Smooth muscle cell (in vitro differentiated cells): Measurements from ENCODE around the gene P2RX6. TPM values are rescaled to one million over a fixed set of nuclear protein-coding genes. Genes with fewer than 3 reads are reported as not detected.

Source experiments
- DNase-seq: peaks from one replicate; lab custom pipeline; 2025; ENCODE audit not compliant: unreplicated experiment; lab: John Stamatoyannopoulos, UW
- H2AFZ ChIP-seq: fragments of 200-600 bp; sonication (generic); 2 replicates; pipeline ENCODE4 v1.6.0; 2016; ENCODE audit warnings: antibody characterized with exemption, low read depth, mild to moderate bottlenecking
- H3F3A ChIP-seq: fragments of 200-600 bp; sonication (generic); 2 replicates; pipeline ENCODE4 v1.6.0; 2017; ENCODE audit warnings: antibody characterized with exemption, low read depth
- H3K27ac ChIP-seq: fragments of 200-600 bp; sonication (generic); 2 replicates; pipeline ENCODE4 v1.5.1; 2016; ENCODE audit warnings: low read depth, mild to moderate bottlenecking
- H3K27me3 ChIP-seq: fragments of 200-600 bp; sonication (generic); 2 replicates; pipeline ENCODE4 v1.6.1; 2016; ENCODE audit warnings: low read depth, mild to moderate bottlenecking
- H3K36me3 ChIP-seq: fragments of 200-600 bp; sonication (generic); 2 replicates; pipeline ENCODE4 v1.5.1; 2016; ENCODE audit warnings: low read depth
- H3K4me1 ChIP-seq: fragments of 200-600 bp; sonication (generic); 2 replicates; pipeline ENCODE4 v1.5.1; 2016; ENCODE audit warnings: low read depth
- H3K4me2 ChIP-seq: fragments of 200-600 bp; sonication (generic); 2 replicates; pipeline ENCODE4 v1.6.0; 2016; ENCODE audit warnings: mild to moderate bottlenecking
- H3K4me3 ChIP-seq: fragments of 200-600 bp; sonication (generic); 2 replicates; pipeline ENCODE4 v1.5.1; 2016; ENCODE audit warnings: mild to moderate bottlenecking
- H3K79me2 ChIP-seq: fragments of 200-600 bp; sonication (generic); 2 replicates; pipeline ENCODE4 v1.6.0; 2016; ENCODE audit warnings: low read depth, mild to moderate bottlenecking
- H3K9ac ChIP-seq: fragments of 200-600 bp; sonication (generic); 2 replicates; pipeline ENCODE4 v1.6.0; 2016; ENCODE audit warnings: low read depth
- H3K9me3 ChIP-seq: fragments of 200-600 bp; sonication (generic); replicated peaks from 2 replicates; pipeline ENCODE4 v1.5.1; 2016; ENCODE audit warnings: low read depth
- H4K20me1 ChIP-seq: fragments of 200-600 bp; sonication (generic); 2 replicates; pipeline ENCODE4 v1.6.0; 2016; ENCODE audit warnings: low read depth
- WGBS: methylation state at CpG from one replicate; pipeline ENCODE4 v1.1.7; 2016; ENCODE audit warnings: low lambda C conversion rate; 5-methylcytosine and 5-hydroxymethylcytosine counted together
- polyA plus RNA-seq: library from polyadenylated mRNA; unstranded; fragments of >200 nt; fragmentation: Nextera tagmentation; extraction: Ambion mirVana; gene quantifications from 2 replicates; pipeline ENCODE4 v1.2.1, GENCODE V29; 2016
- total RNA-seq: library from RNA; depleted of rRNA; stranded (reverse); fragments of >200 nt; gene quantifications from 2 replicates; pipeline ENCODE4 v1.2.3, GENCODE V29; 2014
- TF ChIP-seq, protein P1 (sequence below): fragments of 200-600 bp; sonication (generic); IDR thresholded peaks from 2 replicates; pipeline ENCODE4 v1.5.1; 2017; ENCODE audit warnings: borderline replicate concordance, mild to moderate bottlenecking, antibody characterized with exemption; ENCODE audit not compliant: insufficient read depth, poor library complexity, severe bottlenecking

P2RX6 gene
- total and polyA plus RNA-seq, 2 experiments from 2014 or later: 0.13 to 1.2 TPM

GRCh38 chr22:20985720-20986119, 29.2 kb upstream of the P2RX6 start:
- H3F3A ChIP-seq: no peaks in the 10 kb centered on the region
- H3K4me1 ChIP-seq: peaks cover 14% of the 10 kb centered on the region
- TF ChIP-seq, protein P1, sequence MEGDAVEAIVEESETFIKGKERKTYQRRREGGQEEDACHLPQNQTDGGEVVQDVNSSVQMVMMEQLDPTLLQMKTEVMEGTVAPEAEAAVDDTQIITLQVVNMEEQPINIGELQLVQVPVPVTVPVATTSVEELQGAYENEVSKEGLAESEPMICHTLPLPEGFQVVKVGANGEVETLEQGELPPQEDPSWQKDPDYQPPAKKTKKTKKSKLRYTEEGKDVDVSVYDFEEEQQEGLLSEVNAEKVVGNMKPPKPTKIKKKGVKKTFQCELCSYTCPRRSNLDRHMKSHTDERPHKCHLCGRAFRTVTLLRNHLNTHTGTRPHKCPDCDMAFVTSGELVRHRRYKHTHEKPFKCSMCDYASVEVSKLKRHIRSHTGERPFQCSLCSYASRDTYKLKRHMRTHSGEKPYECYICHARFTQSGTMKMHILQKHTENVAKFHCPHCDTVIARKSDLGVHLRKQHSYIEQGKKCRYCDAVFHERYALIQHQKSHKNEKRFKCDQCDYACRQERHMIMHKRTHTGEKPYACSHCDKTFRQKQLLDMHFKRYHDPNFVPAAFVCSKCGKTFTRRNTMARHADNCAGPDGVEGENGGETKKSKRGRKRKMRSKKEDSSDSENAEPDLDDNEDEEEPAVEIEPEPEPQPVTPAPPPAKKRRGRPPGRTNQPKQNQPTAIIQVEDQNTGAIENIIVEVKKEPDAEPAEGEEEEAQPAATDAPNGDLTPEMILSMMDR: no peak
- H3K4me2 ChIP-seq: no peak overlapping the region
- peaks cover 18% of the 10 kb centered on the region for H3K79me2 ChIP-seq
- no peak overlapping the region for H2AFZ ChIP-seq
- H3K27me3 ChIP-seq: no peaks in the 10 kb centered on the region
- no peaks in the 10 kb centered on the region for H3K36me3 ChIP-seq
- H4K20me1 ChIP-seq: no peaks in the 10 kb centered on the region
- H3K27ac ChIP-seq: no peak overlapping the region
- no peaks in the 10 kb centered on the region for H3K9me3 ChIP-seq
- H3K9ac ChIP-seq: no peak overlapping the region
- no peak overlapping the region for H3K4me3 ChIP-seq
- DNase-seq: no peak
- 95% methylated on average over 7 of the region's 7 CpGs for WGBS

- no peak for DNase-seq
- no peak overlapping the region for H3K9ac ChIP-seq
- no peaks in the 10 kb centered on the region for H3K36me3 ChIP-seq
- TF ChIP-seq, protein P1: no peak
- H3K4me2 ChIP-seq: no peak overlapping the region
- no peak overlapping the region for H3K27ac ChIP-seq
- no peaks in the 10 kb centered on the region for H3F3A ChIP-seq
- peaks cover 18% of the 10 kb centered on the region for H3K79me2 ChIP-seq
- no peaks in the 10 kb centered on the region for H3K9me3 ChIP-seq
- H3K27me3 ChIP-seq: no peaks in the 10 kb centered on the region
- H2AFZ ChIP-seq: no peak overlapping the region
- H3K4me1 ChIP-seq: peaks cover 8% of the 10 kb centered on the region
- H4K20me1 ChIP-seq: no peaks in the 10 kb centered on the region
- 93% methylated on average over 1 of the region's 1 CpG for WGBS
- H3K4me3 ChIP-seq: no peak overlapping the region
Measured at GRCh38 chr22:20986365-20986764, 28.6 kb upstream of the P2RX6 start.

DNA sequence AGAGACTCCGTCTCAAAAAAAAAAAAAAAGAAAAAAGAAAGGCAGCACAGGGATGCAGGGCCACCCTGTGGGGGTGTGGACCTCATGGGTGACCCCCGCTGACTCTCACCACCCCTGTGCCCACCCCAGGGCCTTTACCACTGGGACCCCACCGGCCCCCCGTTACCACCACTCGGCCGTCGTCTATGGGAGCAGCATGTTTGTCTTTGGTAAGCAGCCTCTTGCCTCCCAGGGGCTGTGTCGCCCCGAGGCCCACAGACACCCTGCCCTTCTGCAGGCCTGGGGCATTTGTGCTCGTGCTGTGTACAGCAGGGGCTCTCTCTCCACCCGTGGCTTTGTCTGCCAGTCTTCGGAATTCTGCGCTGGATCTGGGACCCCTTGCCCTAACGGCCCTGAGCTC, 27.6 kb upstream of the P2RX6 start:
- Histone ChIP-seq H3K9ac (no peak overlapping the region), H3K4me3 (no peak overlapping the region), H4K20me1 (no peaks in the 10 kb centered on the region), H3K27me3 (no peaks in the 10 kb centered on the region), H2AFZ (no peak overlapping the region), H3K79me2 (peaks cover 16% of the 10 kb centered on the region), H3K27ac (no peak overlapping the region), H3K36me3 (no peaks in the 10 kb centered on the region), H3K4me2 (no peak overlapping the region), H3K9me3 (no peaks in the 10 kb centered on the region), H3K4me1 (peaks cover 6% of the 10 kb centered on the region), H3F3A (no peaks in the 10 kb centered on the region)
- no peak for DNase-seq
- TF ChIP-seq, protein P1: no peak
- 98% methylated on average over 13 of the region's 14 CpGs for WGBS

DNA sequence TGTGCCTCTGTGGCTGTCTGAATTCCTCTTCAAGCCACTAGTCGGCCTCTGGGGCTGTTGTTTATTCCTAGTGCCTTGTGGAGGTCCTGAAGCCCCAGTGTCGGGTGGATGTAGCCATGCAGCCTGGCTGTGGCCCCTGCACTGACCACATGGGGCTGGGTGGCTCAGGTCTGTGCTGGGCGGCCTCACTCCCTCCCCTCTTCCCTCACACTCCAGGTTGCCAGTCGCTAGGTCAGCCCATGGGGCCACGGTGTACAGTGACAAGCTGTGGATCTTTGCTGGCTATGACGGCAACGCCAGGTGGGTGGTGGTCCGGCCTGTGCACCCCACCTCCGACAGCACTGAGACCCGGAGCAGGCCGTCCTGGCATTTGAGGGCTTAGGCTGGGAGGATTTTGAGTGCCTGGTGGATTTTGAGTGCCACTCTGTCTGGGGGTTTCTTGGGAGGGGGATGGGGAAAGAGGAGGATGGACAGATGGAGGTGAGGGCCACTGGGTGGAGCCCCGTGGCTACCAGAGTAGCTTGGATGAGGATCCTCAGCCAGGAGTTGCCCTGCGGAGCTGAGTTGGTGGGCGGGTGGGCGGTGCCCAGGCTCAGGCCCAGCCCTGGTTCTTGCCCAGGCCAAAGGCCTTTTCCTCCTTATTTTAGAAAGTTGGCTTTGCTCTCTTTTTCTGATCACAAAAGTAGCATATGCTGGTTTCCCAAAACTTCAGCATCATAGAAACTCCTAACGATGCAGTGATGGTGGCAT, 26.2 kb upstream of the P2RX6 start:
- no peak overlapping the region for H3K9ac ChIP-seq
- peaks cover 4% of the 10 kb centered on the region for H3K79me2 ChIP-seq
- H3K36me3 ChIP-seq: no peaks in the 10 kb centered on the region
- H4K20me1 ChIP-seq: no peaks in the 10 kb centered on the region
- 95% methylated on average over 16 of the region's 16 CpGs for WGBS
- no peaks in the 10 kb centered on the region for H3F3A ChIP-seq
- no peaks in the 10 kb centered on the region for H3K27me3 ChIP-seq
- TF ChIP-seq, protein P1: no peak
- no peaks in the 10 kb centered on the region for H3K4me1 ChIP-seq
- no peaks in the 10 kb centered on the region for H3K9me3 ChIP-seq
- H3K4me3 ChIP-seq: no peak overlapping the region
- no peak overlapping the region for H2AFZ ChIP-seq
- H3K27ac ChIP-seq: no peak overlapping the region
- no peak for DNase-seq
- H3K4me2 ChIP-seq: no peak overlapping the region
